Muscle of leg (tissue), 11 donors: ENCODE measurements around the gene LMNA. TPM values are rescaled to one million over a fixed set of nuclear protein-coding genes. Genes with fewer than 3 reads are reported as not detected.
"Not testable (repeated sequence)": the region's sequence is repeated elsewhere in the genome, so short reads cannot be mapped to it uniquely, and the experiment has no call there.

ENCODE experiments used
- DNase-seq: peaks from one replicate; pipeline ENCODE4 v3.0.0; 2013
- H3K27ac ChIP-seq: one replicate; pipeline ENCODE4 v1.5.1; 2013; ENCODE audit warnings: mild to moderate bottlenecking, low read length, control low read depth
- H3K27me3 ChIP-seq: one replicate; pipeline ENCODE4 v1.6.1; 2013; ENCODE audit warnings: low read length; ENCODE audit not compliant: control insufficient read depth, insufficient read depth
- H3K36me3 ChIP-seq: one replicate; pipeline ENCODE4 v1.6.1; 2013; ENCODE audit warnings: low read length; ENCODE audit not compliant: control insufficient read depth, insufficient read depth
- H3K4me1 ChIP-seq: one replicate; pipeline ENCODE4 v1.6.1; 2013; ENCODE audit warnings: low read length; ENCODE audit not compliant: control insufficient read depth, insufficient read depth
- H3K4me3 ChIP-seq: one replicate; pipeline ENCODE4 v1.5.1; 2013; ENCODE audit warnings: low read length, control low read depth
- H3K9me3 ChIP-seq: replicated peaks from 2 replicates; pipeline ENCODE4 v1.6.1; 2013; ENCODE audit warnings: low read depth, low read length; ENCODE audit not compliant: control insufficient read depth
- WGBS: methylation state at CpG from one replicate; pipeline ENCODE4 v1.1.5; 2013; ENCODE audit warnings: missing lambda C conversion rate; ENCODE audit not compliant: insufficient coverage; 5-methylcytosine and 5-hydroxymethylcytosine counted together
- polyA plus RNA-seq, 8 donors: library from polyadenylated mRNA; unstranded; fragments of 120-200 nt; gene quantifications; one replicate each; pipeline versions ENCODE4 v1.2.1 to v1.2.3, GENCODE V29; 2013; ENCODE audit warnings: inconsistent platforms in 1 of 8, low replicate concordance in 1 of 8; ENCODE audit not compliant: insufficient read length in 8 of 8, insufficient read depth in 1 of 8
- total RNA-seq: library from RNA; stranded (reverse); fragments of 120-200 nt; gene quantifications from one replicate; pipeline ENCODE4 v1.2.4, GENCODE V29; 2013

Gene LMNA
- total and polyA plus RNA-seq, 9 donors, result 335 to 408 (median 371) TPM

GRCh38 chr1:156120318-156120717 lies 5.8 kb downstream of the LMNA start:
- 43% methylated on average over 1 of the region's 3 CpGs for WGBS
- H3K4me3 ChIP-seq, result no peak overlapping the region

DNA sequence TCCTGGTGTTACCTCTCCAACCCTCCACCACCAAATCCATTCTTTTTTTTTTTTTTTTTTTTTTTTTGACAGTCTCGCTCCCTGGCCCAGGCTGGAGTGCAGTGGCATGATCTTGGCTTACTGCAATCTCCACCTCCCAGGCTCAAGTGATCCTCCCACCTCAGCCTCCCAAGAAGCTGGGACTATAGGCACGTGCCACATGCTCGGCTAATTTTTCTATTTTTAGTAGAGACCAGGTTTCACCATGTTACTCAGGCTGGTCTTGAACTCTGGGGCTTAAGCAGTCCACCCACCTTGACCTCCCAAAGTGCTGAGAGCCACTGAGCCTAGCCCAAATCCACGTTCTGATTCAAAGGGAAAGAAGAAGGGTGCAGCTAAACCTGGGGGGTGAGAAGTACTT lies 6.5 kb downstream of the LMNA start:
- no CpG with 5 or more reads among the region's 4 CpGs for WGBS
- not testable (repeated sequence) for H3K9me3 ChIP-seq, DNase-seq, H3K4me3 ChIP-seq, H3K27me3 ChIP-seq
- Histone ChIP-seq H3K36me3 (peaks cover 34% of the 10 kb centered on the region), H3K27ac (peak overlapping the region; percentile 99), H3K4me1 (peaks cover 95% of the 10 kb centered on the region)

More at GRCh38 chr1:156120318-156120717, 5.8 kb downstream of the LMNA start:
- Histone ChIP-seq H3K36me3 (peaks cover 34% of the 10 kb centered on the region), H3K27me3 (no peaks in the 10 kb centered on the region), H3K9me3 (no peaks in the 10 kb centered on the region), H3K27ac (peak overlapping the region; percentile 99), H3K4me1 (peaks cover 88% of the 10 kb centered on the region)
- no peak for DNase-seq

DNA sequence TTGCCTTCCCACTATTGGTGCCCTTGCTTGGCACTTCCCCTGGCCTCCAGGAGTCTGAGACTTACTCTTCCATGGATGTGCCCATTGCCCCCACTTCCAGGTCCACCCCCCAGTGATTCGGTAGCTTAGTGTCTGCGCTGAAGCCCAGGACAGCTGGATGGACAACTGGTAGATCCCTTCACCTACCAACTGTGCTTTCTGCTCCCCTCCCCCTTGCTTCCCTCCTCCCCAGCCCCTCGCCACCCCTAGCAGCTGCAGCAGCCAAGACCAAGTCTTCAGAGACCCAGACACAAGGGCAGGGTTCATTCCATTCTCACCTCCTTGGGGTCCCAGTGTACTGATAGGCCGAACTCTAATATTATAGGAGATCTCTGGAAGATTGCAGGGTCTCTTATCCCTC lies 6.9 kb downstream of the LMNA start:
- Histone ChIP-seq H3K4me3 (no peak overlapping the region), H3K27ac (peak overlapping the region; percentile 99), H3K27me3 (no peaks in the 10 kb centered on the region), H3K36me3 (peaks cover 33% of the 10 kb centered on the region), H3K9me3 (no peaks in the 10 kb centered on the region), H3K4me1 (peaks cover 97% of the 10 kb centered on the region)
- WGBS, result 56% methylated on average over 2 of the region's 4 CpGs
- peak; percentile 80 for DNase-seq

DNA sequence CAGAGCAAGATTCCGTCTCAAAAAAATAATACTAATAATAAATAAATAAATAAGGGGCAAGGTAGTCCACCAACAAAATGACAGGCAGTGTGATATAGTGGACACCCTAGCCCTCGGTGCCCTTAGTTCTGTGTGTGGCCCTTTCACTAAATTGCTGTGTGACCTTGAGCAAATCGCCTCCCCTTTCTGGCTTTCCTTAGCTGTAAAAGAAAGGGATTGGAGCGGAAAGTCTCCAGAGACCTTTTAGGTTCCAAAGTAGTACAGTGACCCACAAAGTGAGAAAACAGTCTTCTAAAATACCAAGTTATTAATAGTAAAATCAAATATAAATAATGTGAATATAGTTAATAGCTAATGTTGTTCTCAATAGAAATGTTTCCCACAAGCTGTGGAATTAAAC lies 7.6 kb downstream of the LMNA start:
- Histone ChIP-seq H3K4me1 (peaks cover 98% of the 10 kb centered on the region), H3K27ac (peak overlapping the region; percentile 99), H3K9me3 (no peaks in the 10 kb centered on the region), H3K27me3 (no peaks in the 10 kb centered on the region), H3K36me3 (peaks cover 38% of the 10 kb centered on the region), H3K4me3 (peak overlapping the region; percentile 28)
- DNase-seq, result no peak
- no CpG with 5 or more reads among the region's 4 CpGs for WGBS

GRCh38 chr1:156122519-156123355 lies 8.2 kb downstream of the LMNA start:
- H3K9me3 ChIP-seq, result no peaks in the 10 kb centered on the region
- WGBS, result 29% methylated on average over 6 of the region's 14 CpGs
- peaks cover 98% of the 10 kb centered on the region for H3K4me1 ChIP-seq
- H3K36me3 ChIP-seq, result peaks cover 38% of the 10 kb centered on the region
- H3K4me3 ChIP-seq, result peak overlapping the region; percentile 28
- peak overlapping the region; percentile 99 for H3K27ac ChIP-seq
- H3K27me3 ChIP-seq, result no peaks in the 10 kb centered on the region
- DNase-seq, result peak; percentile 90

GRCh38 chr1:156123356-156124196 lies 9.1 kb downstream of the LMNA start:
- Histone ChIP-seq H3K36me3 (peaks cover 33% of the 10 kb centered on the region), H3K4me1 (peaks cover 98% of the 10 kb centered on the region), H3K27me3 (no peaks in the 10 kb centered on the region), H3K9me3 (no peaks in the 10 kb centered on the region), H3K27ac (peak overlapping the region; percentile 99), H3K4me3 (peak overlapping the region; percentile 28)
- WGBS, result 2% methylated on average over 9 of the region's 14 CpGs
- DNase-seq, result peak; percentile 99

DNA sequence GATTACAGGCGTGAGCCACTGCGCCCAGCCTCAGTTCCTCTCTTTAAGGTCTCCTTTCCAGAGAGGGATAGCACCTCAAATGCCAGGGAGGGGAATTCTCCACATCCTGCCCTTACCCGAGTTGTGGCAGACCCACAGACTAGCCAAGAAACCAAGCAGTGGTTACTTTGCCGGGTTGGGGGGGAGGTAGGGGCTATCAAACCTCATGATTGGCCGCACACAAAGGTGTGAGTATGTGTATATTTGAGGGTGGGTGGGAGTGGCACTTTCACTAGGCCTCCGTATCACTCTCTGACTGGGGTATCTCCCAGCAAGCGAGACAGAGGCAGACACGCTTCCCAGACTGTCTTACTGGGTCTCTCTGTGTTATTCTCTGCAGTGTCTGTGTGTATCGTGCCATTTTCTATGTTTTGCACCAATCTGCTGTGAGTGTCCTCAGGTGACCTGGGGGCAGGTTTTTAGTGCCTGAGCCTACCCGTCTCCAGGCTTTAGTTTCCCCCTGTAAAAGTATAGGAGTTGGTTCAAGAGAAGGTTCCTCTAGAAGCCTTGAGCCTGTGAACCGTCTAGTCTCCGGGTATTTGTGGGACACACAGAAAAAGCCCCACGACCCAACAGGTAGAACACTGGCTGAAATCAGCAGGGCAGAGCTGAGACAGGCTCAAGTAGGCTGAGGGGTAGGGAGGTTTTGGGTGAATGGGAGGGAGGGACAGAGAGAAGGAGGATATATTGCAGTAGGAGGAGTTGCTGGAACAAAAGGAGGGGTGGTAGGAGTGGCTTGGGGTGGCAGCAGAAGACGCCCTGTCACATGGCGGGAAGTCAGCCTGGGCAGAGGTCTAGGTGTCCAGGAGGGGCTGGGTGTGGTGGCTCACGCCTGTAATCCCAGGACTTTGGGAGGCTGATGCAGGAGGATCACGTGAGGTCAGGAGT lies 10.3 kb downstream of the LMNA start:
- H3K36me3 ChIP-seq, result peaks cover 27% of the 10 kb centered on the region
- no peak overlapping the region for H3K4me3 ChIP-seq
- no peaks in the 10 kb centered on the region for H3K9me3 ChIP-seq
- H3K27ac ChIP-seq, result peak overlapping the region; percentile 98
- WGBS, result 70% methylated on average over 12 of the region's 17 CpGs
- no peak for DNase-seq
- H3K27me3 ChIP-seq, result no peaks in the 10 kb centered on the region
- H3K4me1 ChIP-seq, result peaks cover 99% of the 10 kb centered on the region

DNA sequence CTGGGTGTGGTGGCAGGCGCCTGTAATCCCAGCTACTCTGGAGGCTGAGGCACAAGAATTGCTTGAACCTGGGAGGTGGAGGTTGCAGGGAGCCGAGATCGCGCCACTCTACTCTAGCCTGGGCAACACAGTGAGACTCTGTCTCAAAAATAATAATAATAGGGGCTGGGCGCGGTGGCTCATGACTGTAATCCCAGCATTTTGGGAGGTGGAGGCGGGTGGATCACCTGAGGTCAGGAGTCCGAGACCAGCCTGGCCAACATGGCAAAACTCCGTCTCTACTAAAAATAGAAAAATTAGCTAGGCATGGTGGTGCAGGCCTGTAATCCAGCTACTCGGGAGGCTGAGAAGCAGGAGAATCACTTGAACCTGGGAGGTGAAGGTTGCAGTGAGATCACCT lies 11.0 kb downstream of the LMNA start:
- not testable (repeated sequence) for H3K9me3 ChIP-seq, DNase-seq, H3K4me3 ChIP-seq, H3K27me3 ChIP-seq
- Histone ChIP-seq H3K27ac (peak overlapping the region; percentile 98), H3K4me1 (peaks cover 99% of the 10 kb centered on the region), H3K36me3 (peaks cover 25% of the 10 kb centered on the region)
- WGBS, result 50% methylated on average over 1 of the region's 10 CpGs

DNA sequence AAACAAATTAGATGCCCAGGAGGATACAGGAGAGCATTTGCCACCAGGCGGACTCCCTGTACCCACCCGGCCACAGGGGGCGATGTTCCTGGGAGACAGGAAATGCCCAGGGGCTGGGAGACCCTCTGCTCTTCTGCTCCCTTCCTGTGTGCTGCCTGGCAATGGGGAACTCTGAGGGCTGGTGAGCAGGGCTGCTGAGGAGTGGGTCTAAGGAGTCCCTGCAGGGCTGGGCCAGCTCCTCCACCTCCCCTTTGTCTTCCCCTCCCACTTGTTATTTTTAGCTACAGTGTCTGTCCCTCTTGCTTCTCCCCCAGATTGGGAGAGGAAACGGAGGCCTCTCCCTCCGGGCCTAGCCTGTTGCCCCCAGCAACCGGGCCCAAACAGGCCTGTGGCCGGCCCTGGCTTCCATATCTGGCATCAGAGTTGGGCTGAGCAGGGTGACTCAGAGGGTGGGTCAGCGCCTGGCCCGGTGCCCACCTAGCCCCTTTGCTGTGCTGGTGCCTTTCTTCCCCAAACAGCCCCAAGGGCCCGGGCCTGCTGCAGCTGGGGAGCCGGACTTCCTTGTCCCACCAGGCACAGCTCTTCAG lies 11.6 kb downstream of the LMNA start:
- H3K36me3 ChIP-seq, result peaks cover 25% of the 10 kb centered on the region
- peaks cover 96% of the 10 kb centered on the region for H3K4me1 ChIP-seq
- WGBS, result 7% methylated on average over 8 of the region's 11 CpGs
- peak overlapping the region; percentile 98 for H3K27ac ChIP-seq
- DNase-seq, result peak; percentile 96
- no peaks in the 10 kb centered on the region for H3K27me3 ChIP-seq
- H3K9me3 ChIP-seq, result no peaks in the 10 kb centered on the region
- H3K4me3 ChIP-seq, result peak overlapping the region; percentile 5
